ENCODE results near the gene CXXC1.
A peak's percentile ranks its signal among the peaks of the same experiment; 100 is the strongest.
"Not testable (repeated sequence)": the region's sequence is repeated elsewhere in the genome, so short reads cannot be mapped to it uniquely, and the experiment has no call there.

CXXC1 gene

GRCh38 chr18:50307738-50308470 lies 20.4 kb upstream of the CXXC1 start:
- peak overlapping the region; percentile 86 for H3K27ac Mint-ChIP-seq
- no peaks in the 10 kb centered on the region for H3K36me3 Mint-ChIP-seq
- ATAC-seq (replicated peaks) (peak; percentile 95 to 97), DNase-seq (peak; percentile 85)
- peak overlapping the region; percentile 87 to 93 for H3K4me3 Mint-ChIP-seq
- H3K9me3 Mint-ChIP-seq: peaks cover 0 to 2% of the 10 kb centered on the region in 2 donors
- H3K4me1 Mint-ChIP-seq: peaks cover 25 to 50% of the 10 kb centered on the region in 2 donors
- no peaks in the 10 kb centered on the region for H3K27me3 Mint-ChIP-seq

- H3K4me3 Mint-ChIP-seq: peak overlapping the region; percentile 87 to 93
- ATAC-seq (replicated peaks): peak; percentile 4 to 19
Measured at GRCh38 chr18:50307400-50307737, 19.9 kb upstream of the CXXC1 start.

GRCh38 chr18:50306944-50307343 lies 19.5 kb upstream of the CXXC1 start:
- DNase-seq (no peak), ATAC-seq (replicated peaks) (no peak)
- Mint-ChIP-seq H3K9me3 (peaks cover 0 to 2% of the 10 kb centered on the region in 2 donors), H3K27me3 (peaks cover 0 to 1% of the 10 kb centered on the region in 2 donors), H3K4me1 (peaks cover 22 to 43% of the 10 kb centered on the region in 2 donors), H3K27ac (peak overlapping the region; percentile 69), H3K36me3 (no peaks in the 10 kb centered on the region), H3K4me3 (peak overlapping the region; percentile 87 to 93)

More at GRCh38 chr18:50307400-50307737, 19.9 kb upstream of the CXXC1 start:
- DNase-seq: no peak
- peaks cover 22 to 45% of the 10 kb centered on the region in 2 donors for H3K4me1 Mint-ChIP-seq
- H3K9me3 Mint-ChIP-seq: peaks cover 0 to 2% of the 10 kb centered on the region in 2 donors
- peak overlapping the region; percentile 86 for H3K27ac Mint-ChIP-seq
- H3K27me3 Mint-ChIP-seq: no peaks in the 10 kb centered on the region
- H3K36me3 Mint-ChIP-seq: no peaks in the 10 kb centered on the region

GRCh38 chr18:50301074-50301473 lies 13.6 kb upstream of the CXXC1 start:
- no peak overlapping the region for H3K4me3 Mint-ChIP-seq
- H3K9me3 Mint-ChIP-seq: peaks cover 0 to 2% of the 10 kb centered on the region in 2 donors
- H3K4me1 Mint-ChIP-seq: peaks cover 4 to 15% of the 10 kb centered on the region in 2 donors
- peaks cover 13 to 19% of the 10 kb centered on the region in 2 donors for H3K27me3 Mint-ChIP-seq
- DNase-seq: no peak
- ATAC-seq (replicated peaks): no peak
- no peaks in the 10 kb centered on the region for H3K36me3 Mint-ChIP-seq
- no peak overlapping the region for H3K27ac Mint-ChIP-seq

GRCh38 chr18:50299626-50300388 lies 12.3 kb upstream of the CXXC1 start:
- ATAC-seq (replicated peaks) (no peak), DNase-seq (no peak)
- no peaks in the 10 kb centered on the region for H3K36me3 Mint-ChIP-seq
- no peaks in the 10 kb centered on the region for H3K9me3 Mint-ChIP-seq
- H3K4me3 Mint-ChIP-seq: no peak overlapping the region
- peaks cover 13 to 19% of the 10 kb centered on the region in 2 donors for H3K27me3 Mint-ChIP-seq
- no peak overlapping the region for H3K27ac Mint-ChIP-seq
- peaks cover 4 to 15% of the 10 kb centered on the region in 2 donors for H3K4me1 Mint-ChIP-seq

- H3K9me3 Mint-ChIP-seq: peaks cover 0 to 2% of the 10 kb centered on the region in 2 donors
- H3K27ac Mint-ChIP-seq: no peak overlapping the region
- H3K4me1 Mint-ChIP-seq: peaks cover 4 to 15% of the 10 kb centered on the region in 2 donors
- no peak for DNase-seq
- H3K36me3 Mint-ChIP-seq: no peaks in the 10 kb centered on the region
- ATAC-seq (replicated peaks): peak; percentile 5 to 14
- H3K4me3 Mint-ChIP-seq: peak overlapping the region; percentile 79 to 81
- H3K27me3 Mint-ChIP-seq: peaks cover 13 to 19% of the 10 kb centered on the region in 2 donors
Measured at GRCh38 chr18:50298443-50299284, 11.2 kb upstream of the CXXC1 start.

- peaks cover 13 to 19% of the 10 kb centered on the region in 2 donors for H3K27me3 Mint-ChIP-seq
- peak; percentile 78 for DNase-seq
- ATAC-seq (replicated peaks): peak; percentile 100
- H3K4me3 Mint-ChIP-seq: peak overlapping the region; percentile 79 to 81
- peak overlapping the region; percentile 51 for H3K27ac Mint-ChIP-seq
- H3K36me3 Mint-ChIP-seq: no peaks in the 10 kb centered on the region
- peaks cover 0 to 2% of the 10 kb centered on the region in 2 donors for H3K9me3 Mint-ChIP-seq
- peaks cover 4 to 15% of the 10 kb centered on the region in 2 donors for H3K4me1 Mint-ChIP-seq
Measured at GRCh38 chr18:50297621-50298442, 10.3 kb upstream of the CXXC1 start.

- Mint-ChIP-seq H3K4me1 (peaks cover 4 to 14% of the 10 kb centered on the region in 2 donors), H3K27ac (no peak overlapping the region), H3K4me3 (no peak overlapping the region), H3K27me3 (no peaks in the 10 kb centered on the region), H3K9me3 (peaks cover 0 to 2% of the 10 kb centered on the region in 2 donors), H3K36me3 (no peaks in the 10 kb centered on the region)
- DNase-seq (no peak), ATAC-seq (replicated peaks) (no peak)
Measured at GRCh38 chr18:50293039-50293438, 5.5 kb upstream of the CXXC1 start.

GRCh38 chr18:50289108-50289443 lies 1.6 kb upstream of the CXXC1 start:
- Mint-ChIP-seq H3K36me3 (peaks cover 20 to 31% of the 10 kb centered on the region in 2 donors), H3K9me3 (peaks cover 0 to 2% of the 10 kb centered on the region in 2 donors), H3K27me3 (no peaks in the 10 kb centered on the region), H3K27ac (no peak overlapping the region), H3K4me1 (peaks cover 20 to 28% of the 10 kb centered on the region in 2 donors), H3K4me3 (peak overlapping the region in 1 of 2 donors; percentile 40)
- DNase-seq (no peak), ATAC-seq (replicated peaks) (no peak)

GRCh38 chr18:50288348-50289107 lies 1.0 kb upstream of the CXXC1 start:
- DNase-seq; H3K27me3 Mint-ChIP-seq; H3K9me3 Mint-ChIP-seq; ATAC-seq (replicated peaks): not testable (repeated sequence)
- Mint-ChIP-seq H3K36me3 (peaks cover 26 to 37% of the 10 kb centered on the region in 2 donors), H3K4me1 (peaks cover 24 to 32% of the 10 kb centered on the region in 2 donors), H3K4me3 (peak overlapping the region; percentile 94), H3K27ac (peak overlapping the region; percentile 92)

- H3K9me3 Mint-ChIP-seq: no peaks in the 10 kb centered on the region
- ATAC-seq (replicated peaks): peak; percentile 1 to 5
- H3K27me3 Mint-ChIP-seq: no peaks in the 10 kb centered on the region
- H3K27ac Mint-ChIP-seq: peak overlapping the region; percentile 92
- H3K4me1 Mint-ChIP-seq: peaks cover 31 to 45% of the 10 kb centered on the region in 2 donors
- H3K4me3 Mint-ChIP-seq: peak overlapping the region; percentile 94
- H3K36me3 Mint-ChIP-seq: peaks cover 40 to 51% of the 10 kb centered on the region in 2 donors
- no peak for DNase-seq
Measured at GRCh38 chr18:50287028-50287440, 458 bp downstream of the CXXC1 start.

- H3K4me3 Mint-ChIP-seq: peak overlapping the region; percentile 94
- H3K27me3 Mint-ChIP-seq: no peaks in the 10 kb centered on the region
- H3K36me3 Mint-ChIP-seq: peaks cover 43 to 56% of the 10 kb centered on the region in 2 donors
- H3K9me3 Mint-ChIP-seq: no peaks in the 10 kb centered on the region
- H3K4me1 Mint-ChIP-seq: peaks cover 34 to 51% of the 10 kb centered on the region in 2 donors
- no peak for DNase-seq
- ATAC-seq (replicated peaks): no peak
- H3K27ac Mint-ChIP-seq: peak overlapping the region; percentile 92
Measured at GRCh38 chr18:50286391-50287027, 983 bp downstream of the CXXC1 start.
